ENCODE results near the gene SRRM1. TPM values are rescaled to one million over a fixed set of nuclear protein-coding genes. Genes with fewer than 3 reads are reported as not detected.
A peak's percentile ranks its signal among the peaks of the same experiment; 100 is the strongest.
"Not testable (repeated sequence)": the region's sequence is repeated elsewhere in the genome, so short reads cannot be mapped to it uniquely, and the experiment has no call there.

Gene SRRM1
- total RNA-seq, 2 experiments from 2014 or later: 294 TPM

DNA sequence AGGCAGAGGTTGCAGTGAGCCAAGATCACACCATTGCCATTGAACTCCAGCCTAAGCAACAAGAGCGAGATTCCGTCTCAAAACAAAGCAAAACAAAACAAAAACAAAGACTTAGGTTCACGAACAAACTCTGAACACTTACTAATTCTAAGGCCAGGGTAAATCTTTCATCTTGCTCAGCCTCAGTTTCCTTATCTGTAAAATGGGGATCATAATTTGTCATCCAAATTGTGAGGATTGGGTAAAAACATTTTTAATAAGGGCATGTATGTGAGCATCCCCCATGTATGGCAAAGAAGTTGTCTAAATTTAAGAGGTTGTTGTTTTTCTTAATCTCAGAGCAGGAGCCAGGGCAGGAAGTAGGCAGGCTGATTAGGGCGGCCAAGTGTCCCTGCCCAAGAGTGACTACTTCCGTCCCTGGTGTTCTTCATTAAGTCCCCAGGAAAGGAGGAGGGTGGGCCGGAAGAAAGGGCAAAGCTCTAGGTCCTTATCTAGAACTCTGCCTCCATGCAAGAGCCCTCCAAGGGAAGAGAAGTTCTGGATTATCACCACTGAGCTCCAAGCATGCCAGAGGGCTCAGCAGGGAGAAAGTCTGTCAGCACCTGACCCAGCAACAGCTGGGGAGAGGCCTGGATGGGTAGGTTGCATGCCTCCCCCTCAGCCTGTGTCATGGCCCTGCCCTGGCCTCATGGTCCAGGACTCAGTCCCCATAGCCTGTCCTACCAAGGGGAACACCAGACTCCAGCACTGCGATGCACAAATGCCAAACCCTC lies 52.3 kb downstream of the SRRM1 start:
- H3K4me1 Mint-ChIP-seq: peaks cover 2% of the 10 kb centered on the region
- H3K9me3 Mint-ChIP-seq: no peaks in the 10 kb centered on the region
- no peak overlapping the region for H3K4me3 Mint-ChIP-seq
- no peak for DNase-seq
- H3K27me3 Mint-ChIP-seq: peaks cover 4% of the 10 kb centered on the region
- H3K36me3 Mint-ChIP-seq: no peaks in the 10 kb centered on the region
- H3K27ac Mint-ChIP-seq: no peak overlapping the region

DNA sequence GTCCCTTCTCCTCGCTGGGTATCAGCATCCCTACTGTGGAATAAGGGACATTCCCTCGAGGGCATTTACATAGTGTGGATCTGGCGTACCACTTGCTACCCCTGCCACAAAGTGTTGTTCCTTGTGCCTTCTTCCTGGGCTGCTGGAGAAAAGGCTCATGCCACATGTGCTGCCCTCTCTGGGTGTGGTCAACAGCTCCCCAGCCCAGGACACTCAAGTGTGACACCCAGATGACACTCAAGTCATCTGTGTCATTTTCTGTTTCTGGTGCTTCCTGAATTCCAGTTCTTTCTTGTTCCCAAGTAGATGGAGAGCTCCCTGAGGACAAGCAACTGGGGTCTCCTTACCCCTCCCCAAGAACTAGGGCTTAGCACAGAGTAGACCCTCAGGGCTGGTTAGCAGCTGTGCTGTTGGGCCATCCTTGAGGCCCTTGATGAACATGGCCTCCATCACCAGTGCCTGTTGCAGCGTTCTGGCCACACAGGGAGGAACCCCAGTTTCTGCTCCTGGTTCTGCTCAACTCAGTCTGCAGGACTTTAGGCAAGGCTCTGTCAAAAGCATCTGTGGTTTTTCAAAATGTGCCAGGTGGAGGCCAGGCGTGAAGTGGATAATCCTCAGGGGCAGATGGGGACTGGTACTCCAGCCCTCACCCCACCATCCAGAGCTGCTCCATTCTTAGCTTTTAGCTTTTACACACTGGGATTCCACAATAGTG lies 53.1 kb downstream of the SRRM1 start:
- no peak for DNase-seq
- no peaks in the 10 kb centered on the region for H3K9me3 Mint-ChIP-seq
- no peak overlapping the region for H3K4me3 Mint-ChIP-seq
- H3K27me3 Mint-ChIP-seq: peaks cover 4% of the 10 kb centered on the region
- H3K36me3 Mint-ChIP-seq: no peaks in the 10 kb centered on the region
- H3K4me1 Mint-ChIP-seq: peaks cover 2% of the 10 kb centered on the region
- H3K27ac Mint-ChIP-seq: no peak overlapping the region

DNA sequence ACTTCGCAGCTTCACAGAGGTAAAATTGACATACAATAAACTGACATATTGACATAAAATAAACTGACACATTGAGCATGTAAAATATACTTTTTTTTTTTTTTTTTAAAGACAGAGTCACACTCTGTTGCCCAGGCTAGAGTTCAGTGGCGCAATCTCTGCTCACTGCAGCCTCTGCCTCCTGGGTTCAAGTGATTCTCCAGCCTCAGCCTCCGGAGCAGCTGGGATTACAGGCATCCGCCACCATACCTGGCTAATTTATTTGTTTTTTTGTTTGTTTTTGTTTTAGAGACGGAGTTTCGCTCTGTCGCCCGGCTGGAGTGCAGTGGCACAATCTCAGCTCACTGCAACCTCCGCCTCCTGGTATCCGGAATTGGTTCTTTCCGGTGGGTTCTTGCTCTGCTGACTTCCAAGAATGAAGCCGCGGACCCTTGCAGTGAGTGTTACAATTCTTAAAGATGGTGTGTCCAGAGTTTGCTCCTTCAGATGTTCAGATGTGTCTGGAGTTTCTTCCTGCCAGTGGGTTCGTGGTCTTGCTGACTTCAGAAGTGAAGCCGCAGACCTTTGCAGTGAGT lies 53.7 kb downstream of the SRRM1 start:
- Mint-ChIP-seq H3K27me3 (peaks cover 4% of the 10 kb centered on the region), H3K4me1 (peaks cover 2% of the 10 kb centered on the region), H3K27ac (no peak overlapping the region), H3K9me3 (no peaks in the 10 kb centered on the region), H3K4me3 (no peak overlapping the region), H3K36me3 (no peaks in the 10 kb centered on the region)
- DNase-seq: no peak

DNA sequence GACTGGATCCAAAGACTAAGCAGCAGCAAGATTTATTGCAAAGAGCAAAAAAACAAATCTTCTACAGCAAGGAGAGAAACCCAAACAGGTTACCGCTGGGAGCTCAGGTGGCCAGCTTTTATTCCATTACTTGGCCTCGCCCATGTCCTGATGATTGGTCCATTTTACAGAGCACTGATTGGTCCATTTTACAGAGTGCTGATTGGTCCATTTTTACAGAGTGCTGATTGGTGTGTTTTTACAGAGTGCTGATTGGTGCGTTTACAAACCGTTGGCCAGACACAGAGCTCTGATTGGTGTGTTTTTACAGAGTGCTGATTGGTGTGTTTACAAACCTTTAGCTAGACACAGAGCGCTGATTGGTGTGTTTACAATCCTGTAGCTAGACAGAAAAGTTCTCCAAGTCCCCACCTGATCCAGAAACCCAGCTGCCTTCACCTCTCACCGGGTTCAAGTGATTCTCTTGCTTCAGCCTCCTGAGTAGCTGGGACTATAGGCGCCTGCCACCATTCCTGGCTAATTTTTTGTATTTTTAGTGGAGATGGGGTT lies 54.4 kb downstream of the SRRM1 start:
- not testable (repeated sequence) for H3K27me3 Mint-ChIP-seq, H3K9me3 Mint-ChIP-seq, H3K36me3 Mint-ChIP-seq, H3K4me1 Mint-ChIP-seq, DNase-seq, H3K4me3 Mint-ChIP-seq, H3K27ac Mint-ChIP-seq

DNA sequence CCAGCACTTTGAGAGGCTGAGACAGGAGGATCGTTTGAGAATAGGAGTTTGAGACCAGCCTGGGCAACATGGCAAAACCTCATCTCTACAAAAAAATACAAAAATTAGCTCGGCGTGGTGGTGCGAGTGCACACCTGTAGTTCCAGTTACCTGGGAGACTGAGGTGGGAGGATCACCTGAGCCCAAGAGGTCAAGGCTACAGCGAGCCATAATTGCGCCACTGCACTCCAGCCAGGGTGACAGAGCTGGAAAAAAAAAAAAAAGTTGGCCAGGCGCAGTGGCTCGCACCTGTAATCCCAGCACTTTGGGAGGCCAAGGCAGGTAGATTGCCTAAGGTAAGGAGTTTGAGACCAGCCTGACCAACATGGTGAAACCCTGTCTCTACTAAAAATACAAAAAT lies 55.2 kb downstream of the SRRM1 start:
- H3K27me3 Mint-ChIP-seq, H3K27ac Mint-ChIP-seq, DNase-seq, H3K9me3 Mint-ChIP-seq, H3K36me3 Mint-ChIP-seq, H3K4me3 Mint-ChIP-seq, H3K4me1 Mint-ChIP-seq: not testable (repeated sequence)

DNA sequence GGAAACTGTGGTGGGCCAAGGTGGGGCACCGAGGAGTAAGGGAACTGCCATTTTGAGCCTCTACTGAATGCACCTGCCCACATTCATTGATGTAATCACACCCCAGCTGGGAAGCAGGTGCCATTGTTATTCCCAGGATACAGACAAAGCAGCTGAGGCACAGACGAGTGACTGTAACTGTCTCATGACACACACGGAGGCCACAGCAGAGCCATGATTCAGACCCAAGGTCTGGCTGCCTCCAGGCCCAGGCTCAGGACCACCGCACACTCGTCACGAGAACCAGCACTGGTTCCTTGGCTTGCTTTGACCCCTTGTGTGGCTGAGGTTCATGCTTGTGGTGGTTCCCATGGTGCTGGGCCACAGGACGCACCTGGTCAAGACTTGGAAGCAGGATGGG lies 56.5 kb downstream of the SRRM1 start:
- Mint-ChIP-seq H3K27ac (no peak overlapping the region), H3K36me3 (no peaks in the 10 kb centered on the region), H3K4me3 (no peak overlapping the region), H3K9me3 (no peaks in the 10 kb centered on the region), H3K4me1 (no peaks in the 10 kb centered on the region), H3K27me3 (peaks cover 4% of the 10 kb centered on the region)
- no peak for DNase-seq

DNA sequence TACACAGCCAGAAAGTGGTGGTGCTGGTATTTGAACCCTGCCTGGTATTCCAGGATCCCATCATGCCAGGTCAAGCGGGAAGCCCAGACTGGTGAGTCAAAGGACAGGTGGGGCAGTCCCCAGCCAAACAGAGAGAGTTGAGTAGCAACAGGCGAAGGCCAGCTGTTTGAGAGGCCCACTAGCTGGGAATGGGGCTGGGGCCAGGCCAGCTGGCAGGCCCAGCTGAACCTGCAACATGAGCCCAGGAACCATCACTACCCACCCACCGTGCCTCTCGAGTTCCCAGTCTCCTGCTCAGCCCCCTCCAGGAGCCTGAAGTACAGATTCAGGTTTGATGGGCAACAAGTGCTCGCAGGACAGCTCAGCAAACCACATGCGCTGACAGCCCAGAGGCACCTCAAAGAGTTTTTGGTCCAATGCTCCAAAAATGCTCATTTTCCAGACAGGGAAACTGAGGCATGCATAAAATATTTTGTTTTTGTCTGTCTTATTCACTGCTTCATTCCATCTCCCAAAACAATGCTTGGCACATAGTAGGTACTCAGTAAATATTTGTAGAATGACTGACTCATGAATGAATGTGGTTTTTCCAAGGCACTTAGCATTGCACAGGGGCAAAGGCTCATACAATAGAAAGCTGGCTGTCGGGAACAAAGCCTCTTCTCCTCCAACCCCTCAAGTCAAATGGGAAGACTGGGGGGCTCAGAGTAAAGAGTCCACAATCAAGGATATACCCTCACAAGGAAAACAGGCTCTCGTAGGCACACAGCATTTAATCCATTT lies 59.6 kb downstream of the SRRM1 start:
- no peak overlapping the region for H3K27ac Mint-ChIP-seq
- no peaks in the 10 kb centered on the region for H3K9me3 Mint-ChIP-seq
- H3K36me3 Mint-ChIP-seq: no peaks in the 10 kb centered on the region
- H3K27me3 Mint-ChIP-seq: no peaks in the 10 kb centered on the region
- peaks cover 6% of the 10 kb centered on the region for H3K4me1 Mint-ChIP-seq
- H3K4me3 Mint-ChIP-seq: no peak overlapping the region
- no peak for DNase-seq

DNA sequence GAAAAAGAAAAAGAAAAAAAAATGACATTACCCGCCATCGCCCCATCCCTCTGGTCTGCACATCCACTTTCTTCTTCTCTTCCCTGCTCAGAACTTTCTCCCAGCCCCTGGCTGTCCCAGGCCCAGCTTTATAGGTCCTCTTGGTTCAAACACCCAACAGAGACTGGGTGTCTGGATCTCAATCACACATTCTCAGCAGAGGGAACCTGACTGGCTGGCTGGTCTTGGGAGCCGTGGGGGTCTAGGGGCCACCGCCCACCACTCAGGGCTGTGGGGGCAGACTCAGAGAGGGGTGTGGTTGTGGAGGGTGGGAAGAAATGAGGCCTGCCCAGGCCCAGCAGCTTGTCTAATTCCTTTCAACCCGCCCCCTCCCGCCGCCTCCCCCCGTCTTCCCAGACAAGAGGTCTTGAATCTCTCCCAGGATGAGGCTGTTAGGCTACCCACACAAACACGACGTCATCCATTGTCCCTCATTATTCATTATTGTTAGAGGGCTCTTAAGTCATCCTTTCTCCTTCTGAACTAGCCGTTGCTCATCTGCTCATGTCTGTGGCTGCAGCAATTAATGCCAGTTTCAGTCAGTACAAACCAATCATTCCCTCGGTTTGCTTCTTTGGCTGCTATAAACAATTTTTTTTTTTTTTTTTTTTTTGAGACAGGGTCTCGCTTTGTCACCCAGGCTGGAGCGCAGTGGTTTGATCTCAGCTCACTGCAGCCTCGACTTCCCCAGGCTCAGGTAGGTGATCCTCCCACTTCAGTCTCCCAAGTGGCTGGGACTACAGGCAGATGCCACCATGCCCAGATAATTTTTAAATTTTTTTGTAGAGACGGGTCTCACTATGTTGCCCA lies 61.5 kb downstream of the SRRM1 start:
- Mint-ChIP-seq H3K4me1 (peaks cover 6% of the 10 kb centered on the region), H3K27me3 (no peaks in the 10 kb centered on the region)

DNA sequence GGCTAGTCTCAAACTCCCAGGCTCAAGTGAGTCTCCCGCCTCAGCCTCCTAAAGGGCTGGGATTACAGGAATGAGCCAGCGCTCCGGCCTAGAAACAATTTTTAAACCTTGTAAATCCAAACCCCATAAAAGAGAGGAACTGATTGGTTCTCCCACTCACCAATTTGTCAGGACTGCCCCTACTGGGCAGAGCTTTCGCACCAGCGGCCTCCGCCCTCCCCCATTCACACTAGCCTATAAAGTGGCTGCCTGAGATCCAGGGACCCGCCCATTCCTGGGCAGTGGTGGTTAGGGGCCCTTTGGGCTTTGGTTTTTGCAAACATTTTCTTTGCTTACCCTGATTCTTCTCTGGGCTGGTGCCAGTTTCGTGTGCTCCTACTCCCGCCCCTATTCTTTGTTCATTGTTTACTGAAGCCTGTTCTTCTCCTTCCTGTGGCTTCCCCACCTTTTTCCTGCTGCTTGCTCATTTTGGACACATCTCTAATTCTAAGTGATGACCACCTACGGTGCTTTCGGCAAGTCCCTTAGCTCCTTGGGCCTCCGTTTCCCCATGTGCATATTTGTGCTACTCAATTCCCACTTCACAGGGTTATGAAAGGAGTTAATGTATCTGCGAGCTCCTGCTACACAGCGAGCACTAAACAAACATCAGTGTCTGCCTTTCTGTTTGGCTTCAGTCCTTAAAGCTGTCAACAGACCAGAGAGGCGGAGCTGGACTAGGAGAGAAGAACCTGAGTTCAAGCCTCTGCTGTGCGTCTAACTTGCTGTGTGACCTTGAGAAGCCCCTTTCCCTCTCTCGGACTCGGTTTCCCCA lies 62.4 kb downstream of the SRRM1 start:
- no peaks in the 10 kb centered on the region for H3K36me3 Mint-ChIP-seq
- H3K27ac Mint-ChIP-seq: no peak overlapping the region
- H3K4me3 Mint-ChIP-seq: no peak overlapping the region
- peaks cover 9% of the 10 kb centered on the region for H3K4me1 Mint-ChIP-seq
- no peaks in the 10 kb centered on the region for H3K9me3 Mint-ChIP-seq
- no peaks in the 10 kb centered on the region for H3K27me3 Mint-ChIP-seq
- peak; percentile 21 for DNase-seq

More for the DNA sequence above, 61.5 kb downstream of the SRRM1 start:
- Mint-ChIP-seq H3K4me3 (no peak overlapping the region), H3K9me3 (no peaks in the 10 kb centered on the region), H3K36me3 (no peaks in the 10 kb centered on the region), H3K27ac (no peak overlapping the region)
- no peak for DNase-seq

DNA sequence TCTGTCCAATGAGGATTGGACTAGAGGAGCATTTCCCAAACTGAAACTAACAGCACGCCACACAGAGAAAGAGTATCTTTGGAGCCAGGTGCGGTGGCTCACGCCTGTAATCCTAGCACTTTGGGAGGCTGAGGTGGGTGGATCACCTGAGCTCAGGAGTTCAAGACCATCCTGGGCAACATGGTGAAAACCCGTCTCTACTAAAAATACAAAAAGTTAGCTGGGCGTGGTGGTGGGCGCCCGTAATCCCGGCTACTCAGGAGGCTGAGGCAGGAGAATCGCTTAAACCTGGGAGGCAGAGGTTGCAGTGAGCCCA lies 62.9 kb downstream of the SRRM1 start:
- not testable (repeated sequence) for H3K27ac Mint-ChIP-seq, H3K27me3 Mint-ChIP-seq, H3K4me1 Mint-ChIP-seq, H3K4me3 Mint-ChIP-seq, H3K9me3 Mint-ChIP-seq, H3K36me3 Mint-ChIP-seq, DNase-seq

DNA sequence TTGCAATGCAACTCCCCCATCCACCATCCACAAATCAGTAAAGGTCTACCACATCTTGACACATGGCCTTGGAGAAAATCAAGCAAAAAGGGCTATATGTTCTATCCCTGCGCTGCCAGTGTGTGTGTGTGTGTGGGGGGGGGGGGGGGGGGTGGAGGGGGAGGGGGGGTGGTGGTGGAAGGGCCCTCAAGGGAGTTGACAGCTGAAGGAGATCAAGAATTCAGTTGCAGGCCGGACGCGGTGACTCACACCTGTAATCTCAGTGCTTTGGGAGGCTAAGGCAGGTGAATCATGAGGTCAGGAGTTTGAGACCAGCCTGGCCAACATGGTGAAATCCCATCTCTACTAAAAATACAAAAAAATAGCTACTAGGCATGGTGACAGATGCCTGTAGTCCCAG lies 64.6 kb downstream of the SRRM1 start:
- no peaks in the 10 kb centered on the region for H3K9me3 Mint-ChIP-seq
- peaks cover 9% of the 10 kb centered on the region for H3K4me1 Mint-ChIP-seq
- no peak for DNase-seq
- H3K4me3 Mint-ChIP-seq: no peak overlapping the region
- H3K36me3 Mint-ChIP-seq: no peaks in the 10 kb centered on the region
- no peaks in the 10 kb centered on the region for H3K27me3 Mint-ChIP-seq
- no peak overlapping the region for H3K27ac Mint-ChIP-seq

DNA sequence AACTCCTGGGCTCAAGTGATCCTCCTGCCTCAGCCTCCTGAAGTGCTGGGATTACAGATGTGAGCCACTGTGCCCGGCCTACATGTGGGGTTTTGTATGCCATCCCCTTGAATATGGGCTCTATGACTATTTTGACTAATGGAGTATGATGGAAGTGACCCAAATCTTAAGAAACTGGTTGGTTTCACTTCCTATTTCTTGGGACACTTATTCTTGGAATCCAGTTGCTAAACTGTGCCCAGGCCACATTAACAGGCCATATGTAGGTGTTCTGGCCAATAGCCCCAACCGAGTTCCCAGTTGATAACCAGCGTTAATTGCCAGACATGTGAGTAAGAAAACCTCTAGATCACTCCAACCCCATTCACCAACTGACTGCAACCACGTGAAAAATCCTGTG lies 65.8 kb downstream of the SRRM1 start:
- no peak overlapping the region for H3K27ac Mint-ChIP-seq
- no peak overlapping the region for H3K4me3 Mint-ChIP-seq
- DNase-seq: no peak
- H3K36me3 Mint-ChIP-seq: no peaks in the 10 kb centered on the region
- no peaks in the 10 kb centered on the region for H3K9me3 Mint-ChIP-seq
- no peaks in the 10 kb centered on the region for H3K27me3 Mint-ChIP-seq
- H3K4me1 Mint-ChIP-seq: peaks cover 9% of the 10 kb centered on the region

DNA sequence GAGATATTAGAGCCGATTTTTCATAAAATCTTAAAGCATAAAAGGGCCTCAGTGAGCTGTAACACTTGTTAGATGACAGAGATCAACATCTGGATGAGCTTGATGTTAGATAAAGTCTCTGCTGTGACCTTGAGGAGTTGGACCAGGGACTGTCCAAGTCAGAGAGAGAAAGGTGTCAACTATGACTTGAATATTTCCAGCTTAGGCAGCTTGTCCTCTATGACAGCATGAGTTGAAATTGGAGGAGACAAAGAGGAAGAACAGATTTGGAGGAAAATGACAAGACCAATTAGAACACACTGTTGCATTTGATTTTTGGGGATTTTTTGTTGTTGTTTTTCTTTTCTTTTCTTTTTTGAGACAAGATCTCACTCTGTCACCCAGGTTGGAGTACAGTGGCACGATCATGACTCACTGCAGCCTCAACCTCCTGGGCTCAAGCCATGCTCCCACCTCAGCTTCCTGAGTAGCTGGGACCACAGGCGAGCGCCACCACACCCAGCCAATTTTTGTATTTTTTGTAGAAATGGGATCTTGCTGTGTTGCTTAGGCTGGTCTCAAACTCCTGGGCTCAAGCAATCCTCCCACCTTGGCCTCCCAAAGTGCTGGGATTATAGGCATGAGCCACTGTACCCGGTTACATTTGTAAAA lies 66.8 kb downstream of the SRRM1 start:
- Mint-ChIP-seq H3K4me3 (no peak overlapping the region), H3K27ac (no peak overlapping the region)
- no peak for DNase-seq

More for the DNA sequence above, 66.8 kb downstream of the SRRM1 start:
- no peaks in the 10 kb centered on the region for H3K9me3 Mint-ChIP-seq
- H3K4me1 Mint-ChIP-seq: peaks cover 9% of the 10 kb centered on the region
- no peaks in the 10 kb centered on the region for H3K36me3 Mint-ChIP-seq
- H3K27me3 Mint-ChIP-seq: no peaks in the 10 kb centered on the region

All from activated naive CD8-positive, alpha-beta T cell treated with anti-CD3 and anti-CD28 coated beads for 36 hours (primary cell).